BLaER1 treated with 17β-estradiol and CSF1 and Interleukin-3, amounts not matched to agents 10 nM and 100 nM (cell line): ENCODE measurements around the gene HERPUD1.
A peak's percentile ranks its signal among the peaks of the same experiment; 100 is the strongest.
"Not testable (repeated sequence)": the region's sequence is repeated elsewhere in the genome, so short reads cannot be mapped to it uniquely, and the experiment has no call there.

Experiments
- H3K27ac ChIP-seq, 11 experiments: shearing (Covaris generic); formaldehyde crosslinking; 2 replicates each; pipeline ENCODE4 v1.8.1; 2022
- H3K27me3 ChIP-seq, 11 experiments: shearing (Covaris generic); formaldehyde crosslinking; 2 replicates each; pipeline ENCODE4 v1.8.1; 2022
- H3K36me3 ChIP-seq, 11 experiments: shearing (Covaris generic); formaldehyde crosslinking; 2 replicates each; pipeline ENCODE4 v1.8.1; 2022
- H3K4me1 ChIP-seq, 10 experiments: shearing (Covaris generic); formaldehyde crosslinking; 2 replicates each; pipeline ENCODE4 v1.8.1; 2022
- H3K4me2 ChIP-seq, 11 experiments: shearing (Covaris generic); formaldehyde crosslinking; 2 replicates each; pipeline ENCODE4 v1.8.1; 2022
- H3K4me3 ChIP-seq, 10 experiments: shearing (Covaris generic); formaldehyde crosslinking; 2 replicates each; pipeline ENCODE4 v1.8.1; 2022
- H3K9ac ChIP-seq, 11 experiments: shearing (Covaris generic); formaldehyde crosslinking; 2 replicates each; pipeline ENCODE4 v1.8.1; 2022
- H3K9me3 ChIP-seq, 11 experiments: shearing (Covaris generic); formaldehyde crosslinking; replicated peaks in 1 of 11; 2 replicates each; pipeline ENCODE4 v1.8.1; 2022
- H4K20me1 ChIP-seq, 11 experiments: shearing (Covaris generic); formaldehyde crosslinking; 2 replicates each; pipeline ENCODE4 v1.8.1; 2022
- Cebpa-rat ChIP-seq, 11 experiments: shearing (Covaris generic); IDR thresholded peaks; 2 replicates each; pipeline ENCODE4 v1.8.1; 2022

HERPUD1 gene

GRCh38 chr16:56967733-56968132, 35.8 kb downstream of the HERPUD1 start:
- Histone ChIP-seq H3K9ac (no peak overlapping the region), H3K27me3 (no peaks in the 10 kb centered on the region), H4K20me1 (no peaks in the 10 kb centered on the region), H3K4me3 (no peak overlapping the region), H3K4me2 (peak overlapping the region in 7 of 11 experiments; percentile 4 to 60 (median 37); a peak in 9 of 22 replicates), H3K27ac (0 out of 22 replicates have a peak overlapping the region, but pooled peaks of 1 of the 11 experiments have one; percentile 12), H3K4me1 (peaks cover 40 to 81% (median 65%) of the 10 kb centered on the region in 10 experiments), H3K36me3 (no peaks in the 10 kb centered on the region), H3K9me3 (no peaks in the 10 kb centered on the region)
- TF ChIP-seq Cebpa-rat (IDR thresholded peaks at IDR 0.05), result no peak

DNA sequence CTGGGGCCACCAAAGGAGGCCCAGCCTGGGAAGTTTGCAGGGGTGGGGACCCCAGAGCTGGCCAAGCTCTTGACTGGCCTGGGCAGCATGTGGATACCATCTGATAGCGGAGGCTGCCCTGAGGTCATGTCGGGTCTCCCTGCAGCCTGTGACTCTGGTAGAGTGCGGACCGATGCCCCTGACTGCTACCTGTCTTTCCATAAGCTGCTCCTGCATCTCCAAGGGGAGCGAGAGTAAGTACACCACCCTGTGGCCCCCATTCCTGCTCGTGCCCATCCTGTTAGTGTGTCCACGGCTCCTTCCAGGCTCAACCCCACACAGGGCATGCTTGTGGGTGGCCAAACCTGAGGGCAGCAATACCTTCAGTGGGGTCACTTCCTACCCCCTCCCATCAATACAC, 37.8 kb downstream of the HERPUD1 start:
- no peak overlapping the region for H3K4me2 ChIP-seq

GRCh38 chr16:56970934-56971767, 39.2 kb downstream of the HERPUD1 start:
- Histone ChIP-seq H3K36me3 (no peaks in the 10 kb centered on the region), H3K9ac (peak overlapping the region in 4 of 11 experiments; percentile 13 to 54 (median 34); a peak in 6 of 22 replicates), H3K27me3 (no peaks in the 10 kb centered on the region), H3K9me3 (no peaks in the 10 kb centered on the region), H3K4me3 (no peak overlapping the region), H3K4me1 (peaks cover 33 to 85% (median 71%) of the 10 kb centered on the region in 10 experiments), H3K4me2 (peak overlapping the region in 10 of 11 experiments; percentile 23 to 86 (median 74); a peak in 19 of 22 replicates), H4K20me1 (no peaks in the 10 kb centered on the region), H3K27ac (peak overlapping the region in 4 of 11 experiments; percentile 37 to 61 (median 48); a peak in 7 of 22 replicates)
- no peak for TF ChIP-seq Cebpa-rat (IDR thresholded peaks at IDR 0.05)

More for the DNA sequence above, 37.8 kb downstream of the HERPUD1 start:
- Histone ChIP-seq H3K27me3 (no peaks in the 10 kb centered on the region), H3K4me1 (peaks cover 41 to 86% (median 74%) of the 10 kb centered on the region in 10 experiments), H3K27ac (peak overlapping the region in 2 of 11 experiments; percentile 6 to 37; a peak in 2 of 22 replicates), H3K9ac (no peak overlapping the region), H3K9me3 (no peaks in the 10 kb centered on the region), H3K36me3 (no peaks in the 10 kb centered on the region), H3K4me3 (no peak overlapping the region), H4K20me1 (no peaks in the 10 kb centered on the region)
- no peak for TF ChIP-seq Cebpa-rat (IDR thresholded peaks at IDR 0.05)

GRCh38 chr16:56971768-56972043, 39.8 kb downstream of the HERPUD1 start:
- H3K4me1 ChIP-seq, result peaks cover 30 to 82% (median 68%) of the 10 kb centered on the region in 10 experiments
- no peaks in the 10 kb centered on the region for H3K36me3 ChIP-seq
- no peaks in the 10 kb centered on the region for H3K9me3 ChIP-seq
- TF ChIP-seq Cebpa-rat (IDR thresholded peaks at IDR 0.05), result no peak
- peak overlapping the region in 4 of 11 experiments; percentile 37 to 61 (median 48); a peak in 7 of 22 replicates for H3K27ac ChIP-seq
- H3K4me2 ChIP-seq, result peak overlapping the region in 10 of 11 experiments; percentile 23 to 86 (median 74); a peak in 18 of 22 replicates
- peak overlapping the region in 4 of 11 experiments; percentile 13 to 54 (median 34); a peak in 5 of 22 replicates for H3K9ac ChIP-seq
- H3K4me3 ChIP-seq, result no peak overlapping the region
- H4K20me1 ChIP-seq, result no peaks in the 10 kb centered on the region
- H3K27me3 ChIP-seq, result no peaks in the 10 kb centered on the region

- H3K27ac ChIP-seq, result peak overlapping the region in 8 of 11 experiments; percentile 12 to 61 (median 34); a peak in 11 of 22 replicates
- no peaks in the 10 kb centered on the region for H4K20me1 ChIP-seq
- H3K4me3 ChIP-seq, result no peak overlapping the region
- peak overlapping the region; percentile 40 to 86 (median 74) for H3K4me2 ChIP-seq
- no peaks in the 10 kb centered on the region for H3K27me3 ChIP-seq
- no peak for TF ChIP-seq Cebpa-rat (IDR thresholded peaks at IDR 0.05)
- peak overlapping the region in 3 of 11 experiments; percentile 23 to 50 (median 29); a peak in 3 of 22 replicates for H3K9ac ChIP-seq
- no peaks in the 10 kb centered on the region for H3K9me3 ChIP-seq
- no peaks in the 10 kb centered on the region for H3K36me3 ChIP-seq
- H3K4me1 ChIP-seq, result peaks cover 24 to 79% (median 66%) of the 10 kb centered on the region in 10 experiments
These were observed 40.7 kb downstream of the HERPUD1 start for GRCh38 chr16:56972403-56973293.

DNA sequence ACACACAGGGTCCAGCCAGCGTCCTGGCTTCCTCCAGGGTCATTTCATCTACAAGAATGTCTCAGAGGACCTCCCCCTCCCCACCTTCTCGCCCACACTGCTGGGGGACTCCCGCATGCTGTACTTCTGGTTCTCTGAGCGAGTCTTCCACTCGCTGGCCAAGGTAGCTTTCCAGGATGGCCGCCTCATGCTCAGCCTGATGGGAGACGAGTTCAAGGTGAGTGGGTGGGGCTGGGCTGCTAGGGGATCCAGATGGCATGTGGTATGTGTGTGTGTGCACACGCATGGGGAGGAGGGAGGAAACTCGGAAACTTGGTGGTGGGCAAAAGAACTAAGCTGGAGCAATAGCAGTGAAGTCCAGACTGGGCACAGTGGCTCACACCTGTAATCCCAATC, 41.4 kb downstream of the HERPUD1 start:
- Histone ChIP-seq H3K27me3 (no peaks in the 10 kb centered on the region), H4K20me1 (no peaks in the 10 kb centered on the region), H3K4me3 (no peak overlapping the region), H3K9ac (peak overlapping the region in 1 of 11 experiments; percentile 18; a peak in 1 of 22 replicates), H3K36me3 (no peaks in the 10 kb centered on the region), H3K27ac (peak overlapping the region in 7 of 11 experiments; percentile 22 to 61 (median 37); a peak in 8 of 22 replicates), H3K9me3 (no peaks in the 10 kb centered on the region), H3K4me2 (peak overlapping the region; percentile 40 to 86 (median 74)), H3K4me1 (peaks cover 27 to 79% (median 66%) of the 10 kb centered on the region in 10 experiments)
- TF ChIP-seq Cebpa-rat (IDR thresholded peaks at IDR 0.05), result no peak

DNA sequence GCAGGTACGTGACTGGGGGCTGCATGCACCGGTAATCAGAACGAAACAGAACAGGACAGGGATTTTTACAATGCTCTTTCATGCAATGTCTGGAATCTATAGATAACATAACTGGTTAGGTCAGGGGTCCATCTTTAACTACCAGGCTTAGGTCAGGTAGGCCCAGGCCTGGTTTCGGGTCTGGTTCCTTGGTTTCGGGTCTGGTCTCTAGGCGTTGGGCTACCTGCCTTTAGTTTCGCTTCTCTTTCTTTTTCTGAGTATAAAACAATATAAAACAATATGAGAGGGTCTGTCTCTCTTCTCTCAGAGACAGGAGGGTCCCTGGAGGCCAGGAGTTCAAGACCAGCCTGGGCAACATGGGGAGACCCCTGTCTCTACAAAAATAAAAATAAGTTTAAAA, 42.0 kb downstream of the HERPUD1 start:
- peak overlapping the region in 1 of 11 experiments; percentile 61; a peak in 1 of 22 replicates for H3K27ac ChIP-seq
- H3K4me3 ChIP-seq, H3K27me3 ChIP-seq, H3K9ac ChIP-seq, H3K9me3 ChIP-seq, H3K36me3 ChIP-seq, H4K20me1 ChIP-seq: not testable (repeated sequence)
- H3K4me2 ChIP-seq, result peak overlapping the region in 9 of 11 experiments; percentile 43 to 86 (median 74); a peak in 13 of 22 replicates
- H3K4me1 ChIP-seq, result peaks cover 28 to 82% (median 71%) of the 10 kb centered on the region in 10 experiments

DNA sequence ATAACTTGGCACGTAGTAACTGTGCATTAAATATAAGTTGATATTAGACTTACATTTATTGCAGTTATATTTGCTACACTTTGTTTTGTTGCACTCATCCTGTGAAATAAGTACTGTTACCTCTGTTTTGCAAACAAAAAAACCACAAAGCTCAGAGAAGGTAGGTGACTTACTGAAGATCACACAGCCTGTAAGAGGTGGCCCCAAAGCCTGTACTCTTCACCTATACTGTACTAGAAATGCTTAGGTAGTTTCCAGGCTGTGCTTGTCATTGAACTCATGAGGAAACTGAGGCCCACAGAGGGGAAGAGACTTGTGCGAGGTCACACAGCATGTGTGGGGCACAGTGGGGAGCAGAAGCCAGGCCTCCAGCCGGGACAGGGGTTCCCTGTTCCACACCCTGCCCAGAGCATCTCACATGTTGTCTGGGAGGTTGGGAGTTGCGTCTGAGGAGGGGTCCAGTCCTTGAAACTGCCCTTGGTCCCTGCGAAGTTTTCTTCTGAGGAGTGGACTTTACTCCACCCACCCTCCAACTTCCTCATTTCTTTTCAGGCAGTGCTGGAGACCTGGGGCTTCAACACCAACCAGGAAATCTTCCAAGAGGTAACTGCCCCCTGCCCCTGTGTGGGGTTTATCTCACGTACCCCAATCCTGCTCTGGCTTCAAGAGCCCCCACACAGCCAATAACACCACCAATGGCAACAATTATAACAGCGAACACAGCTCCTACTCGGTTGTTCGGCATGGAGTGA, 42.8 kb downstream of the HERPUD1 start:
- Histone ChIP-seq H3K4me3 (no peak overlapping the region), H3K27me3 (no peaks in the 10 kb centered on the region), H3K36me3 (no peaks in the 10 kb centered on the region), H3K4me1 (peaks cover 30 to 84% (median 79%) of the 10 kb centered on the region in 10 experiments), H3K9ac (0 out of 22 replicates have a peak overlapping the region, but pooled peaks of 1 of the 11 experiments have one; percentile 33), H3K4me2 (peak overlapping the region; percentile 14 to 60 (median 39); a peak in 20 of 22 replicates), H3K27ac (peak overlapping the region in 1 of 11 experiments; percentile 4; a peak in 1 of 22 replicates), H4K20me1 (no peaks in the 10 kb centered on the region), H3K9me3 (peaks cover 0 to 4% (median 0%) of the 10 kb centered on the region in 11 experiments; a peak in 4 of 22 replicates)
- TF ChIP-seq Cebpa-rat (IDR thresholded peaks at IDR 0.05), result no peak
